K562 (cell line): ENCODE data around the gene MARS1. TPM values are rescaled to one million over a fixed set of nuclear protein-coding genes. Genes with fewer than 3 reads are reported as not detected.

Experiments used
- ARNT ChIP-seq, 2 experiments: fragments of 450-650 bp; IDR thresholded peaks; 2 replicates each; pipeline ENCODE4 v1.6.1; 2016; ENCODE audit warnings: mild to moderate bottlenecking in 1 of 2
- CC2D1A ChIP-seq: fragments of 450-650 bp; IDR thresholded peaks from 2 replicates; pipeline ENCODE4 v1.6.1; 2017; ENCODE audit warnings: mild to moderate bottlenecking
- DNMT1 ChIP-seq: fragments of 450-650 bp; IDR thresholded peaks from 2 replicates; pipeline ENCODE4 v1.6.1; 2016; ENCODE audit warnings: antibody characterized with exemption, mild to moderate bottlenecking
- KDM5B ChIP-seq: fragments of 200-600 bp; sonication (generic); IDR thresholded peaks from 2 replicates; pipeline ENCODE4 v1.6.1; 2012; ENCODE audit warnings: low read depth, mild to moderate bottlenecking, moderate library complexity, low read length, control low read depth, inconsistent platforms; ENCODE audit not compliant: insufficient replicate concordance
- KLF6 ChIP-seq: fragments of 250-450 bp; sonication (Bioruptor Pico); IDR thresholded peaks from 2 replicates; pipeline ENCODE4 v1.4.0; 2020; ENCODE audit warnings: mild to moderate bottlenecking, moderate library complexity, borderline replicate concordance
- MCM2 ChIP-seq: fragments of 450-650 bp; IDR thresholded peaks from 2 replicates; pipeline ENCODE4 v1.6.1; 2017; ENCODE audit warnings: low read depth, mild to moderate bottlenecking
- MCM5 ChIP-seq: fragments of 450-650 bp; IDR thresholded peaks from 2 replicates; pipeline ENCODE4 v1.6.1; 2016; ENCODE audit warnings: low read depth
- NFXL1 ChIP-seq: fragments of 450-650 bp; formaldehyde crosslinking; IDR thresholded peaks from 2 replicates; pipeline ENCODE4 v1.4.0; 2021; ENCODE audit warnings: mild to moderate bottlenecking
- NRF1 ChIP-seq, 2 experiments: fragments of 450-650 bp; IDR thresholded peaks in 1 of 2; conservative IDR thresholded peaks in 1 of 2; 2 replicates each; pipeline ENCODE4 v1.6.1; 2014; ENCODE audit warnings: mild to moderate bottlenecking in 2 of 2
- OTX1 ChIP-seq: fragments of 450-650 bp; formaldehyde crosslinking; IDR thresholded peaks from 2 replicates; pipeline ENCODE4 v1.4.0; 2022; ENCODE audit warnings: mild to moderate bottlenecking
- PML ChIP-seq: IDR thresholded peaks from 2 replicates; pipeline ENCODE4 v1.6.1; 2012; ENCODE audit warnings: low read length, inconsistent platforms
- POLR2A ChIP-seq: fragments of 450-650 bp; conservative IDR thresholded peaks from 2 replicates; pipeline ENCODE4 v1.6.1; 2016
- SPI1 ChIP-seq: IDR thresholded peaks from 2 replicates; pipeline ENCODE4 v1.6.1; 2011; ENCODE audit warnings: low read depth, low read length, control low read depth, borderline replicate concordance
- TAF9B ChIP-seq: fragments of 450-650 bp; IDR thresholded peaks from 2 replicates; pipeline ENCODE4 v1.6.1; 2018; ENCODE audit warnings: mild to moderate bottlenecking; ENCODE audit not compliant: partially characterized antibody
- TCF7L2 ChIP-seq: fragments of 150-350 bp; IDR thresholded peaks from 2 replicates; pipeline ENCODE4 v1.6.1; 2016; ENCODE audit warnings: low read depth, mild to moderate bottlenecking, low read length, moderate library complexity
- TEAD4 ChIP-seq, 2 experiments: sonication (generic) in 1 of 2; formaldehyde crosslinking in 1 of 2; IDR thresholded peaks; 2 replicates each; pipeline versions ENCODE4 v1.6.1 to v1.8.0; 2012 to 2022; ENCODE audit warnings: borderline replicate concordance in 1 of 2, inconsistent platforms in 1 of 2, low read length in 1 of 2, mild to moderate bottlenecking in 1 of 2, missing genetic modification reagents in 1 of 2
- U2AF2 ChIP-seq: fragments of 200-400 bp; formaldehyde crosslinking; optimal IDR thresholded peaks from 2 replicates; pipeline ENCODE3; 2017; ENCODE audit warnings: low read depth, mild to moderate bottlenecking, low read length
- XRCC4 ChIP-seq: IDR thresholded peaks from one replicate; pipeline ENCODE4 v1.6.1; 2011; ENCODE audit not compliant: insufficient read depth, insufficient read length; ENCODE audit errors: extremely low read depth
- ZNF174 ChIP-seq: fragments of 250-450 bp; sonication (Bioruptor Pico); IDR thresholded peaks from 2 replicates; pipeline ENCODE4 v1.4.0; 2020; ENCODE audit warnings: mild to moderate bottlenecking
- ZNF3 ChIP-seq: fragments of 250-450 bp; sonication (Bioruptor Pico); IDR thresholded peaks from 2 replicates; pipeline ENCODE4 v1.5.0; 2021; ENCODE audit warnings: mild to moderate bottlenecking, moderate library complexity
- polyA plus RNA-seq, 8 experiments: library from polyadenylated mRNA; depleted of rRNA in 4 of 8; stranded (reverse) in 5 of 8; unstranded in 3 of 8; fragments of >200 nt; fragmentation: Nextera tagmentation in 2 of 8; fragmentation: Illumina TruSeq in 1 of 8; extraction: Ambion mirVana in 2 of 8; extraction: Trizol in 1 of 8; gene quantifications; 2 replicates each; pipeline versions ENCODE4 v1.2.1 to v1.2.3, GENCODE V29; 2011 to 2014; ENCODE audit warnings: inconsistent platforms in 1 of 8, missing spikeins in 1 of 8
- total RNA-seq, 7 experiments: library from RNA; depleted of rRNA in 6 of 7; stranded (reverse); fragments of >200 nt in 6 of 7; fragmentation: Illumina TruSeq in 2 of 7; extraction: Trizol in 2 of 7; gene quantifications; 2 replicates each; pipeline versions ENCODE4 v1.2.1 to v1.2.3, GENCODE V29; 2011 to 2021; ENCODE audit warnings: low replicate concordance in 1 of 7
- TF ChIP-seq, protein P1 (sequence below): sonication (generic); formaldehyde crosslinking; IDR thresholded peaks from 2 replicates; pipeline ENCODE4 v1.8.0; 2022; ENCODE audit warnings: mild to moderate bottlenecking, missing genetic modification reagents
- TF ChIP-seq, protein P2 (sequence below), 2 experiments: IDR thresholded peaks; 2 replicates each; pipeline ENCODE4 v1.6.1; 2011; ENCODE audit warnings: borderline replicate concordance in 1 of 2, control low read depth in 1 of 2, low read depth in 1 of 2, low read length in 1 of 2, mild to moderate bottlenecking in 1 of 2, mixed read lengths in 1 of 2, moderate library complexity in 1 of 2; ENCODE audit not compliant: insufficient read depth in 1 of 2, insufficient read length in 1 of 2, poor library complexity in 1 of 2, severe bottlenecking in 1 of 2; ENCODE audit errors: extremely low read depth in 1 of 2
- TF ChIP-seq, protein P3 (sequence below): fragments of 450-650 bp; IDR thresholded peaks from 2 replicates; pipeline ENCODE4 v1.6.1; 2017; ENCODE audit warnings: antibody characterized with exemption

The MARS1 gene
- total and polyA plus RNA-seq, 9 of the 15 experiments (the other 6 are each of a cell fraction or from before 2014, with no cell fraction given), result 117 to 382 (median 220) TPM

DNA sequence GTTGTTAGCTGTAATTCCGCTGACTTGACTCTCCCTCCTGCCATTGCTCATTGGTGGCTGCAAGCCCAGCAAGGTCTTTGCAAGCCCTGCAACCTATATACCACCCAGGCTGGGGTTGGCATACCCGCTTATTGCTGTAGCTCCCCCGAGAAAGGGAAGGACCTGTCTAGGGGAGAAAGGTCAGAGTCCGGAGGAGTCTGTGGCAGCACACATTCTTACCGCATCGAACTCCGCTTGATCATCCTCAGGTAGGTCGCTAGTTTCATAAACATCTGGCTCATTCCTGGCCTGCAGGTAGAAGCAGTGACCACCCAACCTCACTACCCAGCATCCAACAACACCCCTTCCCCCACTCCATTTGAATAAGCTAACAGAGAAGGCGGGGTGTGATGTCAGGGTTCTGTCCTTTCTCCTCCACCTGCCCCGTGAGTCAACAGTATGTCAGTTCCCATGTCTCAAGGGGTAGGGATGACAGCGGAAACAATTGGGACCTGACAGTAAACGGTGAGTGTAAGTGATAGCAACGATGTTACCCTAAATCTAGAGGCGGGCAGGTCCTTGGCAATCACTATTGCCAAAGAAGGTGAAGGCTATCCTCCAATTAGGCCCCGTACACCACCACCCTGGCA lies 58.1 kb downstream of the MARS1 start (continued):
- no peak for TF ChIP-seq TAF9B
- TF ChIP-seq, protein P1, sequence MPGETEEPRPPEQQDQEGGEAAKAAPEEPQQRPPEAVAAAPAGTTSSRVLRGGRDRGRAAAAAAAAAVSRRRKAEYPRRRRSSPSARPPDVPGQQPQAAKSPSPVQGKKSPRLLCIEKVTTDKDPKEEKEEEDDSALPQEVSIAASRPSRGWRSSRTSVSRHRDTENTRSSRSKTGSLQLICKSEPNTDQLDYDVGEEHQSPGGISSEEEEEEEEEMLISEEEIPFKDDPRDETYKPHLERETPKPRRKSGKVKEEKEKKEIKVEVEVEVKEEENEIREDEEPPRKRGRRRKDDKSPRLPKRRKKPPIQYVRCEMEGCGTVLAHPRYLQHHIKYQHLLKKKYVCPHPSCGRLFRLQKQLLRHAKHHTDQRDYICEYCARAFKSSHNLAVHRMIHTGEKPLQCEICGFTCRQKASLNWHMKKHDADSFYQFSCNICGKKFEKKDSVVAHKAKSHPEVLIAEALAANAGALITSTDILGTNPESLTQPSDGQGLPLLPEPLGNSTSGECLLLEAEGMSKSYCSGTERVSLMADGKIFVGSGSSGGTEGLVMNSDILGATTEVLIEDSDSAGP (CRISPR knock-in tag), result no peak
- no peak for TF ChIP-seq SPI1
- no peak for TF ChIP-seq PML
- no peak for TF ChIP-seq CC2D1A
- TF ChIP-seq, protein P2, sequence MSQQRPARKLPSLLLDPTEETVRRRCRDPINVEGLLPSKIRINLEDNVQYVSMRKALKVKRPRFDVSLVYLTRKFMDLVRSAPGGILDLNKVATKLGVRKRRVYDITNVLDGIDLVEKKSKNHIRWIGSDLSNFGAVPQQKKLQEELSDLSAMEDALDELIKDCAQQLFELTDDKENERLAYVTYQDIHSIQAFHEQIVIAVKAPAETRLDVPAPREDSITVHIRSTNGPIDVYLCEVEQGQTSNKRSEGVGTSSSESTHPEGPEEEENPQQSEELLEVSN (IDR thresholded peaks at IDR 0.05; ENCODE audit: borderline replicate concordance in 1 of 2, extremely low read depth in 1 of 2, insufficient read depth in 1 of 2, insufficient read length in 1 of 2, low read depth in 1 of 2, low read length in 1 of 2, poor library complexity in 1 of 2, severe bottlenecking in 1 of 2), result no peak
- no peak for TF ChIP-seq ZNF174 (CRISPR knock-in tag)
- TF ChIP-seq NFXL1 (CRISPR knock-in tag), result no peak
- TF ChIP-seq TEAD4 (IDR thresholded peaks at IDR 0.05; ENCODE audit: low read length), result 0 out of 2 replicates have a peak, but pooled peaks have one; percentile 12
- no peak for TF ChIP-seq TEAD4 (CRISPR knock-in tag; IDR thresholded peaks at IDR 0.05; ENCODE audit: borderline replicate concordance)
- no peak for TF ChIP-seq OTX1
- TF ChIP-seq KLF6, result no peak
- TF ChIP-seq U2AF2, result no peak
- TF ChIP-seq KDM5B, result peak; percentile 48
- no peak for TF ChIP-seq XRCC4
- TF ChIP-seq, protein P3, sequence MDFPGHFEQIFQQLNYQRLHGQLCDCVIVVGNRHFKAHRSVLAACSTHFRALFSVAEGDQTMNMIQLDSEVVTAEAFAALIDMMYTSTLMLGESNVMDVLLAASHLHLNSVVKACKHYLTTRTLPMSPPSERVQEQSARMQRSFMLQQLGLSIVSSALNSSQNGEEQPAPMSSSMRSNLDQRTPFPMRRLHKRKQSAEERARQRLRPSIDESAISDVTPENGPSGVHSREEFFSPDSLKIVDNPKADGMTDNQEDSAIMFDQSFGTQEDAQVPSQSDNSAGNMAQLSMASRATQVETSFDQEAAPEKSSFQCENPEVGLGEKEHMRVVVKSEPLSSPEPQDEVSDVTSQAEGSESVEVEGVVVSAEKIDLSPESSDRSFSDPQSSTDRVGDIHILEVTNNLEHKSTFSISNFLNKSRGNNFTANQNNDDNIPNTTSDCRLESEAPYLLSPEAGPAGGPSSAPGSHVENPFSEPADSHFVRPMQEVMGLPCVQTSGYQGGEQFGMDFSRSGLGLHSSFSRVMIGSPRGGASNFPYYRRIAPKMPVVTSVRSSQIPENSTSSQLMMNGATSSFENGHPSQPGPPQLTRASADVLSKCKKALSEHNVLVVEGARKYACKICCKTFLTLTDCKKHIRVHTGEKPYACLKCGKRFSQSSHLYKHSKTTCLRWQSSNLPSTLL, result no peak
- no peak for TF ChIP-seq ZNF3
- no peak; a peak in 1 of 4 replicates for TF ChIP-seq ARNT (IDR thresholded peaks at IDR 0.05)
- no peak for TF ChIP-seq TCF7L2
- TF ChIP-seq MCM2, result no peak
- peak; percentile 49 for TF ChIP-seq POLR2A
- TF ChIP-seq MCM5, result no peak
- TF ChIP-seq NRF1 (conservative IDR thresholded peaks at IDR 0.05 in 1 of 2, IDR thresholded peaks at IDR 0.05 in 1 of 2), result no peak
- TF ChIP-seq DNMT1, result no peak
